ENCODE data around the gene SENP3. TPM values are rescaled to one million over a fixed set of nuclear protein-coding genes. Genes with fewer than 3 reads are reported as not detected.

The SENP3 gene
- total and polyA plus RNA-seq, 12 donors = 28.4 to 72.4 (median 43.9) TPM

GRCh38 chr17:7615265-7615747 is 53.6 kb downstream of the SENP3 start:
- peaks cover 0 to 10% of the 10 kb centered on the region in 2 donors for H3K36me3 ChIP-seq (replicated peaks in 1 of 2)
- no peak for DNase-seq
- intact Hi-C loops (cut with DNase I) = no loop called here
- WGBS, 4 donors = 2 to 8% (median 5%) methylated on average over 22 to 28 of the region's 28 CpGs
- no peaks in the 10 kb centered on the region for H3K27me3 ChIP-seq
- no peaks in the 10 kb centered on the region for H3K9me3 ChIP-seq (replicated peaks in 1 of 3)
- peaks cover 30 to 37% of the 10 kb centered on the region in 2 donors for H3K4me1 ChIP-seq (replicated peaks in 1 of 2)
- no peak for TF ChIP-seq POLR2A (IDR thresholded peaks at IDR 0.05)
- TF ChIP-seq CTCF (IDR thresholded peaks at IDR 0.05) = no peak
- H3K27ac ChIP-seq = peak overlapping the region in 4 of 5 donors; percentile 30 to 100 (median 94)
- H3K4me3 ChIP-seq = peak overlapping the region in 2 of 4 donors; percentile 37 to 46

GRCh38 chr17:7618608-7619007 is 56.9 kb downstream of the SENP3 start:
- intact Hi-C loops (cut with DNase I) = no loop called here
- no peak for TF ChIP-seq CTCF (IDR thresholded peaks at IDR 0.05)
- no peak for TF ChIP-seq POLR2A (IDR thresholded peaks at IDR 0.05)
- H3K27ac ChIP-seq = no peak overlapping the region
- H3K4me3 ChIP-seq = no peak overlapping the region
- no peaks in the 10 kb centered on the region for H3K27me3 ChIP-seq
- WGBS, 4 donors = 77 to 82% (median 79%) methylated on average over 5 of the region's 5 CpGs
- DNase-seq = no peak
- no peaks in the 10 kb centered on the region for H3K9me3 ChIP-seq (replicated peaks in 1 of 3)
- peaks cover 4% of the 10 kb centered on the region in 2 donors for H3K4me1 ChIP-seq (replicated peaks in 1 of 2)
- no peaks in the 10 kb centered on the region for H3K36me3 ChIP-seq (replicated peaks in 1 of 2)

- Histone ChIP-seq H3K27ac (no peak overlapping the region), H3K4me1 (replicated peaks in 1 of 2) (no peaks in the 10 kb centered on the region), H3K9me3 (replicated peaks in 1 of 3) (no peaks in the 10 kb centered on the region), H3K36me3 (replicated peaks in 1 of 2) (no peaks in the 10 kb centered on the region), H3K4me3 (no peak overlapping the region), H3K27me3 (no peaks in the 10 kb centered on the region)
- TF ChIP-seq POLR2A (IDR thresholded peaks at IDR 0.05) (no peak), CTCF (IDR thresholded peaks at IDR 0.05) (no peak)
- 85 to 93% (median 92%) methylated on average over 3 to 8 of the region's 8 CpGs for WGBS, 4 donors
- intact Hi-C loops (cut with DNase I) = no loop called here
- no peak for DNase-seq
These were observed 59.1 kb downstream of the SENP3 start for GRCh38 chr17:7620835-7621234.

Small RNA genes lying within 50 kb of the gene (small RNA-seq; reads per million reads assigned to genes)
- gene CD68 (0 reads per million in 2 donors), gene RF00019 (0 reads per million in 2 donors), gene SNORA48 (0 reads per million in 2 donors), gene SNORD10 (0 reads per million in 2 donors)

Other genes with a start within 250 kb of the SENP3 start
Only the 30 nearest of the 31 such genes appear.
- gene NEURL4, start 232.6 kb upstream of the SENP3 start, total RNA-seq = 10 to 100 TPM; 10.4 to 46.9 (median 25.0) TPM
- 100 to 1,000 TPM in 1 of 3 donors, 10 to 100 TPM in 1, 1 to 10 TPM in 1; 8.7 to 111 (median 45.5) TPM for gene NEURL4, start 232.6 kb upstream of the SENP3 start, polyA plus RNA-seq
- gene ACAP1, start 225.4 kb upstream of the SENP3 start, total RNA-seq = 10 to 100 TPM in 4 of 9 donors, 1 to 10 TPM in 5; 2.9 to 54.7 (median 9.7) TPM
- 10 to 100 TPM in 2 of 3 donors, 1 to 10 TPM in 1; 2.1 to 54.1 (median 21.9) TPM for gene ACAP1, start 225.4 kb upstream of the SENP3 start, polyA plus RNA-seq
- gene KCTD11, start 209.8 kb upstream of the SENP3 start, total RNA-seq = 10 to 100 TPM in 6 of 9 donors, 1 to 10 TPM in 3; 6.8 to 13.8 (median 11.5) TPM
- 1 to 10 TPM; 5.2 to 10.0 (median 7.1) TPM for gene KCTD11, start 209.8 kb upstream of the SENP3 start, polyA plus RNA-seq
- gene TMEM95, start 206.8 kb upstream of the SENP3 start, total RNA-seq = not detected
- gene TMEM95, start 206.8 kb upstream of the SENP3 start, polyA plus RNA-seq = not detected
- 1 to 10 TPM in 7 of 9 donors, under 1 TPM in 2; 0.06 to 8.7 (median 2.1) TPM for gene TNK1, start 180.8 kb upstream of the SENP3 start, total RNA-seq
- 1 to 10 TPM in 2 of 3 donors, under 1 TPM in 1; 0.13 to 3.9 (median 1.6) TPM for gene TNK1, start 180.8 kb upstream of the SENP3 start, polyA plus RNA-seq
- gene PLSCR3, start 167.4 kb upstream of the SENP3 start, total RNA-seq = 10 to 100 TPM in 8 of 9 donors, 1 to 10 TPM in 1; 7.7 to 34.5 (median 27.0) TPM
- 10 to 100 TPM; 13.2 to 42.5 (median 32.9) TPM for gene PLSCR3, start 167.4 kb upstream of the SENP3 start, polyA plus RNA-seq
- gene TMEM256, start 157.8 kb upstream of the SENP3 start, total RNA-seq = 100 to 1,000 TPM in 3 of 9 donors, 10 to 100 TPM in 6; 52.9 to 205 (median 92.4) TPM
- gene TMEM256, start 157.8 kb upstream of the SENP3 start, polyA plus RNA-seq = 100 to 1,000 TPM in 2 of 3 donors, 10 to 100 TPM in 1; 48.5 to 334 (median 254) TPM
- gene NLGN2, start 154.1 kb upstream of the SENP3 start, total RNA-seq = 10 to 100 TPM in 6 of 9 donors, 1 to 10 TPM in 3; 2.8 to 34.8 (median 14.4) TPM
- gene NLGN2, start 154.1 kb upstream of the SENP3 start, polyA plus RNA-seq = 10 to 100 TPM in 2 of 3 donors, 1 to 10 TPM in 1; 7.7 to 44.6 (median 28.1) TPM
- gene SPEM1, start 141.6 kb upstream of the SENP3 start, total RNA-seq = not detected
- gene SPEM1, start 141.6 kb upstream of the SENP3 start, polyA plus RNA-seq = not detected
- not detected for gene SPEM2, start 136.3 kb upstream of the SENP3 start, total RNA-seq
- not detected for gene SPEM2, start 136.3 kb upstream of the SENP3 start, polyA plus RNA-seq
- not detected for gene SPEM3, start 133.1 kb upstream of the SENP3 start, total RNA-seq
- not detected for gene SPEM3, start 133.1 kb upstream of the SENP3 start, polyA plus RNA-seq
- gene TMEM102, start 126.5 kb upstream of the SENP3 start, total RNA-seq = 10 to 100 TPM in 4 of 9 donors, 1 to 10 TPM in 5; 5.7 to 26.6 (median 8.8) TPM
- 1 to 10 TPM; 2.1 to 8.7 (median 6.6) TPM for gene TMEM102, start 126.5 kb upstream of the SENP3 start, polyA plus RNA-seq
- gene FGF11, start 122.4 kb upstream of the SENP3 start, total RNA-seq = 10 to 100 TPM; 12.1 to 76.7 (median 23.4) TPM
- gene FGF11, start 122.4 kb upstream of the SENP3 start, polyA plus RNA-seq = 10 to 100 TPM; 10.2 to 33.2 (median 19.2) TPM
- 10 to 100 TPM; 18.7 to 56.3 (median 37.9) TPM for gene CHRNB1, start 116.9 kb upstream of the SENP3 start, total RNA-seq
- 10 to 100 TPM; 32.2 to 40.8 (median 32.9) TPM for gene CHRNB1, start 116.9 kb upstream of the SENP3 start, polyA plus RNA-seq
- 100 to 1,000 TPM in 1 of 9 donors, 10 to 100 TPM in 8; 16.6 to 111 (median 75.3) TPM for gene ZBTB4, start 82.3 kb upstream of the SENP3 start, total RNA-seq
- 10 to 100 TPM; 30.0 to 59.6 (median 54.6) TPM for gene ZBTB4, start 82.3 kb upstream of the SENP3 start, polyA plus RNA-seq
- gene SLC35G6, start 80.5 kb upstream of the SENP3 start, total RNA-seq = not detected
- under 1 TPM in 1 of 3 donors, not detected in 2; 0.24 TPM for gene SLC35G6, start 80.5 kb upstream of the SENP3 start, polyA plus RNA-seq
- 100 to 1,000 TPM in 5 of 9 donors, 10 to 100 TPM in 4; 34.9 to 172 (median 117) TPM for gene POLR2A, start 77.6 kb upstream of the SENP3 start, total RNA-seq
- 10 to 100 TPM; 19.3 to 80.4 (median 58.7) TPM for gene POLR2A, start 77.6 kb upstream of the SENP3 start, polyA plus RNA-seq
- gene TNFSF12, start 12.9 kb upstream of the SENP3 start, total RNA-seq = 100 to 1,000 TPM in 2 of 9 donors, 10 to 100 TPM in 6, 1 to 10 TPM in 1; 3.3 to 134 (median 52.8) TPM
- 10 to 100 TPM; 18.8 to 70.8 (median 65.6) TPM for gene TNFSF12, start 12.9 kb upstream of the SENP3 start, polyA plus RNA-seq
- 10 to 100 TPM in 8 of 9 donors, under 1 TPM in 1; 1.00 to 75.2 (median 43.7) TPM for gene TNFSF13, start 3.2 kb upstream of the SENP3 start, total RNA-seq
- gene TNFSF13, start 3.2 kb upstream of the SENP3 start, polyA plus RNA-seq = 10 to 100 TPM; 19.4 to 39.1 (median 25.2) TPM
- 100 to 1,000 TPM in 6 of 9 donors, 10 to 100 TPM in 3; 19.4 to 177 (median 157) TPM for gene CD68, start 17.7 kb downstream of the SENP3 start, total RNA-seq
- gene CD68, start 17.7 kb downstream of the SENP3 start, polyA plus RNA-seq = 100 to 1,000 TPM in 2 of 3 donors, 10 to 100 TPM in 1; 32.3 to 207 (median 133) TPM
- gene MPDU1, start 21.9 kb downstream of the SENP3 start, total RNA-seq = 100 to 1,000 TPM in 6 of 9 donors, 10 to 100 TPM in 3; 65.9 to 267 (median 124) TPM
- 100 to 1,000 TPM in 1 of 3 donors, 10 to 100 TPM in 2; 70.1 to 200 (median 81.6) TPM for gene MPDU1, start 21.9 kb downstream of the SENP3 start, polyA plus RNA-seq
- gene SOX15, start 28.2 kb downstream of the SENP3 start, total RNA-seq = 1 to 10 TPM in 1 of 9 donors, under 1 TPM in 6, not detected in 2; 0.42 to 2.0 (median 0.92) TPM
- gene SOX15, start 28.2 kb downstream of the SENP3 start, polyA plus RNA-seq = 1 to 10 TPM in 2 of 3 donors, under 1 TPM in 1; 0.29 to 2.4 (median 1.9) TPM
- 10 to 100 TPM; 35.6 to 68.6 (median 45.5) TPM for gene FXR2, start 53.0 kb downstream of the SENP3 start, total RNA-seq
- gene FXR2, start 53.0 kb downstream of the SENP3 start, polyA plus RNA-seq = 10 to 100 TPM; 42.2 to 73.1 (median 42.4) TPM
- 100 to 1,000 TPM; 165 to 403 (median 233) TPM for gene SAT2, start 65.9 kb downstream of the SENP3 start, total RNA-seq
- gene SAT2, start 65.9 kb downstream of the SENP3 start, polyA plus RNA-seq = 100 to 1,000 TPM; 190 to 700 (median 511) TPM
- gene SHBG, start 68.2 kb downstream of the SENP3 start, total RNA-seq = 1 to 10 TPM in 8 of 9 donors, under 1 TPM in 1; 0.30 to 2.9 (median 1.9) TPM
- gene SHBG, start 68.2 kb downstream of the SENP3 start, polyA plus RNA-seq = 1 to 10 TPM; 1.2 to 3.8 (median 2.0) TPM
- gene ATP1B2, start 89.0 kb downstream of the SENP3 start, total RNA-seq = 10 to 100 TPM in 5 of 9 donors, 1 to 10 TPM in 4; 1.2 to 32.6 (median 14.5) TPM
- gene ATP1B2, start 89.0 kb downstream of the SENP3 start, polyA plus RNA-seq = 1 to 10 TPM; 7.9 to 9.2 (median 8.5) TPM
- gene TP53, start 125.6 kb downstream of the SENP3 start, total RNA-seq = 10 to 100 TPM in 8 of 9 donors, 1 to 10 TPM in 1; 9.7 to 85.9 (median 28.3) TPM
- gene TP53, start 125.6 kb downstream of the SENP3 start, polyA plus RNA-seq = 10 to 100 TPM; 13.4 to 19.9 (median 17.4) TPM
- 10 to 100 TPM in 1 of 9 donors, 1 to 10 TPM in 8; 3.4 to 15.3 (median 6.7) TPM for gene WRAP53, start 126.6 kb downstream of the SENP3 start, total RNA-seq
- gene WRAP53, start 126.6 kb downstream of the SENP3 start, polyA plus RNA-seq = 10 to 100 TPM in 2 of 3 donors, 1 to 10 TPM in 1; 4.5 to 31.0 (median 21.1) TPM
- gene EFNB3, start 143.3 kb downstream of the SENP3 start, total RNA-seq = 1 to 10 TPM in 5 of 9 donors, under 1 TPM in 3, not detected in 1; 0.26 to 1.5 (median 1.1) TPM
- gene EFNB3, start 143.3 kb downstream of the SENP3 start, polyA plus RNA-seq = 1 to 10 TPM in 2 of 3 donors, under 1 TPM in 1; 0.61 to 4.3 (median 1.2) TPM
- gene DNAH2, start 155.8 kb downstream of the SENP3 start, total RNA-seq = under 1 TPM; 0.04 to 0.26 (median 0.11) TPM
- gene DNAH2, start 155.8 kb downstream of the SENP3 start, polyA plus RNA-seq = under 1 TPM; 0.02 to 0.08 (median 0.07) TPM

All from adrenal gland (tissue), 12 donors.